Parathyroid adenoma (tissue), 2 donors: ENCODE measurements around the gene PJA2.

Source experiments
- H2AFZ ChIP-seq: fragments of 300-600 bp; sonication (generic); one replicate; pipeline ENCODE4 v1.7.0; 2017; ENCODE audit warnings: antibody characterized with exemption, mild to moderate bottlenecking
- H3K27ac ChIP-seq: fragments of 300-600 bp; sonication (generic); one replicate; pipeline ENCODE4 v1.7.0; 2017
- H3K27me3 ChIP-seq: fragments of 300-600 bp; sonication (generic); one replicate; pipeline ENCODE4 v1.7.0; 2017; ENCODE audit warnings: low read length; ENCODE audit not compliant: control insufficient read depth, insufficient read depth
- H3K36me3 ChIP-seq: fragments of 300-600 bp; sonication (generic); one replicate; pipeline ENCODE4 v1.7.0; 2017; ENCODE audit warnings: low read length; ENCODE audit not compliant: control insufficient read depth, insufficient read depth
- H3K4me1 ChIP-seq: fragments of 300-600 bp; sonication (generic); one replicate; pipeline ENCODE4 v1.7.0; 2017; ENCODE audit warnings: control low read depth
- H3K4me2 ChIP-seq: fragments of 300-600 bp; sonication (generic); one replicate; pipeline ENCODE4 v1.7.0; 2017; ENCODE audit warnings: low read length
- H3K4me3 ChIP-seq: fragments of 300-600 bp; sonication (generic); one replicate; pipeline ENCODE4 v1.7.0; 2017; ENCODE audit warnings: low read depth, low read length
- H3K79me2 ChIP-seq: fragments of 300-600 bp; sonication (generic); one replicate; pipeline ENCODE4 v1.7.0; 2017; ENCODE audit warnings: control low read depth
- H3K9ac ChIP-seq: fragments of 300-600 bp; sonication (generic); one replicate; pipeline ENCODE4 v1.7.0; 2017; ENCODE audit warnings: mild to moderate bottlenecking
- H3K9me3 ChIP-seq: fragments of 300-600 bp; sonication (generic); one replicate; pipeline ENCODE4 v1.7.0; 2017; ENCODE audit warnings: low read length; ENCODE audit not compliant: control insufficient read depth
- CTCF ChIP-seq: fragments of 300-600 bp; sonication (generic); IDR thresholded peaks from one replicate; pipeline ENCODE4 v1.7.0; 2017; ENCODE audit warnings: antibody characterized with exemption, mild to moderate bottlenecking
- donor health status: primary hyperparathyroidism.

Gene PJA2

GRCh38 chr5:109388407-109388806 is 21.4 kb downstream of the PJA2 start:
- H3K79me2 ChIP-seq = peaks cover 64% of the 10 kb centered on the region
- H3K36me3 ChIP-seq = no peaks in the 10 kb centered on the region
- no peak for TF ChIP-seq CTCF
- H3K9ac ChIP-seq = no peak overlapping the region
- H3K27ac ChIP-seq = no peak overlapping the region
- peaks cover 13% of the 10 kb centered on the region for H3K4me1 ChIP-seq
- no peaks in the 10 kb centered on the region for H3K9me3 ChIP-seq
- H3K4me3 ChIP-seq = no peak overlapping the region
- H3K27me3 ChIP-seq = no peaks in the 10 kb centered on the region
- no peak overlapping the region for H2AFZ ChIP-seq
- no peak overlapping the region for H3K4me2 ChIP-seq

- Histone ChIP-seq H3K9me3 (no peaks in the 10 kb centered on the region), H3K36me3 (no peaks in the 10 kb centered on the region), H3K4me1 (peaks cover 13% of the 10 kb centered on the region), H3K27me3 (no peaks in the 10 kb centered on the region), H3K4me2 (no peak overlapping the region), H3K9ac (no peak overlapping the region), H3K27ac (no peak overlapping the region), H2AFZ (no peak overlapping the region), H3K79me2 (peaks cover 56% of the 10 kb centered on the region), H3K4me3 (no peak overlapping the region)
- no peak for TF ChIP-seq CTCF
Observed at GRCh38 chr5:109387408-109387974, 22.3 kb downstream of the PJA2 start.

GRCh38 chr5:109378095-109378494 is 31.7 kb downstream of the PJA2 start:
- Histone ChIP-seq H3K9ac (no peak overlapping the region), H2AFZ (no peak overlapping the region), H3K79me2 (peaks cover 42% of the 10 kb centered on the region), H3K4me3 (no peak overlapping the region), H3K4me2 (no peak overlapping the region), H3K27me3 (no peaks in the 10 kb centered on the region), H3K27ac (no peak overlapping the region), H3K4me1 (peaks cover 4% of the 10 kb centered on the region), H3K9me3 (no peaks in the 10 kb centered on the region), H3K36me3 (no peaks in the 10 kb centered on the region)
- TF ChIP-seq CTCF = no peak

GRCh38 chr5:109374625-109375024 is 35.1 kb downstream of the PJA2 start:
- no peak for TF ChIP-seq CTCF
- Histone ChIP-seq H3K36me3 (no peaks in the 10 kb centered on the region), H3K4me1 (peaks cover 15% of the 10 kb centered on the region)

GRCh38 chr5:109373932-109374331 is 35.8 kb downstream of the PJA2 start:
- no peak for TF ChIP-seq CTCF
- H3K36me3 ChIP-seq = no peaks in the 10 kb centered on the region
- H3K4me2 ChIP-seq = no peak overlapping the region
- H3K27me3 ChIP-seq = no peaks in the 10 kb centered on the region
- no peak overlapping the region for H3K4me3 ChIP-seq
- H3K9me3 ChIP-seq = no peaks in the 10 kb centered on the region
- H3K4me1 ChIP-seq = peaks cover 15% of the 10 kb centered on the region
- H3K79me2 ChIP-seq = peaks cover 45% of the 10 kb centered on the region
- H3K27ac ChIP-seq = no peak overlapping the region
- no peak overlapping the region for H3K9ac ChIP-seq
- H2AFZ ChIP-seq = no peak overlapping the region

More at GRCh38 chr5:109374625-109375024, 35.1 kb downstream of the PJA2 start:
- H3K9me3 ChIP-seq = no peaks in the 10 kb centered on the region
- no peak overlapping the region for H2AFZ ChIP-seq
- peaks cover 45% of the 10 kb centered on the region for H3K79me2 ChIP-seq
- no peaks in the 10 kb centered on the region for H3K27me3 ChIP-seq
- no peak overlapping the region for H3K4me3 ChIP-seq
- H3K9ac ChIP-seq = no peak overlapping the region
- H3K27ac ChIP-seq = no peak overlapping the region
- H3K4me2 ChIP-seq = no peak overlapping the region
